Measurements from ENCODE around the gene LIM2. TPM values are rescaled to one million over a fixed set of nuclear protein-coding genes. Genes with fewer than 3 reads are reported as not detected.

LIM2 gene
- total RNA-seq, 1 experiment from 2014 or later = not detected

DNA sequence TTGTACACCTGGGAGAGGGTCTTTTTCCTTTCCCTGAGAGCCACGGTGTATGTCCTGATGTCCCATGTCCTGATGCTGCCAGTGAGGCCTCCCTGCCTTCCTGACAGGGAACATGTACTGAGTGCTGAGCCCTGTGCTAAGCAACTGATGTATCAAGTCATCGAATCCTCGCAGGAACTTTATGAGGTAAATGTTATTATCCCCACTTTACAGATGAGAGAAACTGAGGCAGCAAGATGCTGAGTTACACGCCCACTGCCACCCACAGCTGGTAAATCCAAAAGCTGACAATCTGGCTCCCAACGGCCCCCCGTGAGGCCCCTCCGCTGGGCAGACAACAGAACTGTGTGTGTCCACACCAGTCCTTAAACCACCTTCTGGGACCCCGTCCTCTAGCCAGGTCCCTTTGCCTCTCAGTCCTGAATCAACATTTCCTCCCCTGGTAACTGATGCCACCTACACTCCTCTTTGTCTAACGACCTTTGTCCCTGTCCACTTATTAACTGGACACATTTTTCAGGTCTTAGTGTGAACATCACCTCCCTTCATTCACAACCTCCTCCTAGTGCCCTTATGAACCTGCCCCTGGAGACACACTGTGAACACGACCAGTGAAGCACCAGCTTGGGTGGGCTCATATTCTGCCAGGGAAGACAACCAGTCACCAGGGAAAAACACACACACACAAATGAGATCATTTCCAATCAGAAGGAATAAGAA lies 40.4 kb downstream of the LIM2 start:
- no peak for DNase-seq (ENCODE audit: low read depth in 1 of 2, low spot score in 2 of 2)
- no peaks in the 10 kb centered on the region for H3K9me3 ChIP-seq (replicated peaks)
- peaks cover 16% of the 10 kb centered on the region for H3K36me3 ChIP-seq
- H3K27ac ChIP-seq = no peak overlapping the region
- H3K4me3 ChIP-seq = no peak overlapping the region
- no peaks in the 10 kb centered on the region for H3K27me3 ChIP-seq (replicated peaks)
- H3K4me1 ChIP-seq (replicated peaks) = peaks cover 9% of the 10 kb centered on the region

DNA sequence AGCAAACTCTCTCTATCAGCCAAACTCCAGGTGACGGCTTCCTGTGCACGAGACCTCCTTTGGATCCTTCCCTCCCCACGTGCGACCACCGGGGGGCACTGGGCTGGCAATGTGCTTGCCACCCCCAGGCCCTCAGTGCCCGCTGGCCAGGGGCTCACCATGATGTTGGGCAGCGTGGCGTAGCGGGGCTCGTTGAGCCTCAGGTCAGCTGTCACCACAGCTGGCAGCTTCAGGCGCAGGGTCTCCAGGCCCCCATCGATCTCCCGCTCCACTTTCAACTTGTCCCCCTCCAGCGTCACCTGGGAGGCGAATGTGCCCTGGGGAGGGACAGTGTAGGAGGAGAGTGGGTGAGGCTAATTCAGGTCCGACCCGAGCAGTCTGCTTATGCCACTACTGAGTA lies 41.0 kb downstream of the LIM2 start:
- no peak for DNase-seq (ENCODE audit: low read depth in 1 of 2, low spot score in 2 of 2)
- H3K27me3 ChIP-seq (replicated peaks) = no peaks in the 10 kb centered on the region
- no peaks in the 10 kb centered on the region for H3K9me3 ChIP-seq (replicated peaks)
- peaks cover 16% of the 10 kb centered on the region for H3K36me3 ChIP-seq
- H3K4me1 ChIP-seq (replicated peaks) = peaks cover 9% of the 10 kb centered on the region
- H3K27ac ChIP-seq = no peak overlapping the region
- H3K4me3 ChIP-seq = no peak overlapping the region

DNA sequence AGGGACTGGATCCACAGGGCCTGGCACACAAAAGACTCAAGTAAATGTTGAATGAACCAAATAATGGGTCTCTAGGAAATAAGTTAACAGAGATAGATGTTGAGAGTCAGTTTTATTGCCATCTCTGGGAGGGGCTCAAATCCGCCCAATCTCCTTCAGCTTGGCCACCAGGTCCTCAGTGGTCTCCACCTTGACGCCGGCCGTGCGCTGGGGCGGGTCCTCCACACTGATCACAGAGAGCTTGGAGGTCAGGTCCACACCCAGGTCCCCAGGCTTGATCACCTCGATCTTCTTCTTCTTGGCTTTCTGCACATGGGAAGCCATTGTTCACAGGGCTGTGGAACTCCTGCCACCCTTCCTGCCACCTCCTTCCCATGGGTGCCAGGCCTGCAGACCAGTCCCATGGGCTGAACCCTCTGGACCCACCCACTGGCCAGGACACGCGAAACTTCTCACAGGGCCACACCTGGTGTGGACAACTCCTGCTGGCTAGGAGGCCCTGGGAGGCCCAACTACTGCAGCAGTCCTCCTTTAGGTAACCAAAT lies 42.6 kb downstream of the LIM2 start:
- peaks cover 5% of the 10 kb centered on the region; the same call in 1 of the 2 replicates for H3K27me3 ChIP-seq (replicated peaks)
- H3K4me1 ChIP-seq (replicated peaks) = peaks cover 4% of the 10 kb centered on the region
- no peaks in the 10 kb centered on the region for H3K9me3 ChIP-seq (replicated peaks)
- H3K27ac ChIP-seq = no peak overlapping the region
- peaks cover 5% of the 10 kb centered on the region for H3K36me3 ChIP-seq
- no peak for DNase-seq (ENCODE audit: low read depth in 1 of 2, low spot score in 2 of 2)
- no peak overlapping the region for H3K4me3 ChIP-seq

DNA sequence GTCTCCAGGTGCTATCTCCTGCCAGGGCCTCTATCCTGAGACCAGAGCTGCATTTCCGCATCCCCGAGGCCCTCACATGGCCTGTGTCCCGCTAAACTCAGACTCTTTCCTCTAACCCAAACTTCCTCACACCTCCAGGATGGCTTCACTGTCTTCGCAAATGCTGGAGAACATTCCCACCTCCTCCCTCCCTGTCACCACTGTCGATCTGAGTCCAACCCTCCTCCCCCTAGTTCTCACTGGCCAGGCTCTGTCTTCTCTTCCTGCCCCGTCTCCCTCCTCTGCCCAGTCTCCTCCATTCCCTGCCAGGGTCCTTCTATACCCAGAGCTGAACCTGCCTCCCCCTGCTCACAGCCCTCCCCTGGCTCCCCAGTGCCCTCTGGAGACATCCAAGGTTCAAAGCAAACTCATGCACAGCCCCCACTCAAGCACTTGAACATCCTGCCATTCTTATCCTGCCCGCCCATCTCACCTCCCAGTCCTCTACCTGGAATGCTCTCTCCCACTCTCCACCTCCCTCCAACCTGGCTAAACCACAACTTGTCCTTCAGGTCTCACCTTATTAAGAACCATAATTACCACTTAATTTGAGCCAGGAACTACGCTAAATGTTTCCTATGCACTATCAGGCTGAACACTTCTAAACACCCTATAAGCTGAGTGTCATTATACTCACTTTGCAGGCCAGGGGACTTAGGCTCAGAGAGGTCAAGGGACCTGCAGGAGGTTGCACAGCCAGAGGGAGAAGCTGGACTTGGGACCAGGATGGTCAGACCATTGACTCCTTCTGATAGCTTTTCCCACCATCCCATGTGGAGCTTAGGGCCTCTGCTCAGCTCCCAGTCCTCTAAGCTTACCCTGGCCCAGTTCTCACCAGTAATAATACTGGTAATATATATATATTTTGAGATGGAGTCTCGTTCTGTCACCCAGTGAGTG lies 44.9 kb downstream of the LIM2 start:
- Histone ChIP-seq H3K36me3 (peaks cover 3% of the 10 kb centered on the region; the same call in 1 of the 2 replicates), H3K4me3 (no peak overlapping the region), H3K27ac (no peak overlapping the region), H3K4me1 (replicated peaks) (peaks cover 19% of the 10 kb centered on the region), H3K27me3 (replicated peaks) (peaks cover 8% of the 10 kb centered on the region; the same call in 1 of the 2 replicates), H3K9me3 (replicated peaks) (no peaks in the 10 kb centered on the region)
- DNase-seq (ENCODE audit: low read depth in 1 of 2, low spot score in 2 of 2) = no peak

DNA sequence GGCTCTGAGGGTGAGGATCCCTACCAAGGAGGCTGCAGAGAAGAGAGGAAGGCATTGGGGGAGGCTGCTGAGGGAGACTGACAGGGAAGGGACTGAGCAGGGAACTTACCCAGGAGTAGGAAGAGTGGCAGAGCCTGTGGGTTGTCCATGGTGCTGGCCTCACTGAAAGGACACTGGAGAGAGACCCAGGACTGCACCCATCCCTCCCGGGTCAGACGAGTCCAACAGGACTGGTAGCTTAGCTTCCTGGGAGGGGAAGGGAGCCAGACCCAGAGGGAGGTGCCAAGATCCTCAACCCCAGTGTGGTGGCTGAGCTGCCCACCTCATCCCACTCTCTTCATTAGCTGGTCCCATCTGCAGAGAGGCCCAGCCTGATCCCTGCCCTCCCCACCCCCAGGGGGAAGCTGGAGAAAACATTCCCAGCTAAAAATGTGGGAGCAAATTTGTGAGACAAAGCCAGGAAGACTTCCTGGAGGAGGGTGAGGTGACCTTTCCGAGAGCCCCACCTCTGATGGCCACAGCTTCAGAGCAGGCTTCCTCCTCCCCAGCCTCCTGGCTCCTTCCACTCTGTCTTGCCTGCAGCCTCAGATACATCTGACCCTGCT lies 45.7 kb downstream of the LIM2 start, which contains the start of gene VSIG10L:
Gene VSIG10L, minus strand, starts transcription at position 164 of the 605 bp plus-strand sequence. Its CDS starts 15 bp downstream, at position 149.
- H3K27me3 ChIP-seq (replicated peaks) = peaks cover 8% of the 10 kb centered on the region; the same call in 1 of the 2 replicates
- no peak within 1 kb of the TSS for H3K27ac ChIP-seq
- H3K4me1 ChIP-seq (replicated peaks) = peaks cover 19% of the 10 kb centered on the region
- no peaks in the 10 kb centered on the region for H3K9me3 ChIP-seq (replicated peaks)
- no peak within 1 kb of the TSS for H3K4me3 ChIP-seq
- 0 out of 2 replicates have a peak, but pooled peaks cover 3% of the 10 kb centered on the region for H3K36me3 ChIP-seq
- DNase-seq (ENCODE audit: low read depth in 1 of 2, low spot score in 2 of 2) = no peak

DNA sequence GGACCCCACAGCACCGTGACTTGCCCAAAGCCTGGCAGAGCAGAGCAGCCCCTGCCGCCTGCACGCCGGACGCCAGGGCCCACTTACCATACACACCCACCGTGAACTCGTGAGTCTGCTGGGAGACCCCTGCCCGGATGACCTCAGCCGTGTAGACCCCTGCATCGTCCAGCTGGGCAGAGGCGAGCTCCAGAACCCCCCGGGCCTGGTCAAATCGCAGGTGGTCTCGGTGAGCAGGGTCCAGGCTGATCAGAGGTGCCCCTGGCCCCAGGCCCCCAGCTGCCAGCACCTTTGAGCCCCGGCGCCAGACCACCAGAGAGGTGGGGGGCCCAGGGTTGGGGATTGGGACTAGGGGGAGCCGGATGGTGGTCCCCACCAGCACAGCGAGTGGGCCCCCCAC lies 46.7 kb downstream of the LIM2 start:
- Histone ChIP-seq H3K27ac (no peak overlapping the region), H3K27me3 (replicated peaks) (peaks cover 8% of the 10 kb centered on the region; the same call in 1 of the 2 replicates), H3K4me3 (no peak overlapping the region), H3K4me1 (replicated peaks) (peaks cover 19% of the 10 kb centered on the region), H3K9me3 (replicated peaks) (no peaks in the 10 kb centered on the region), H3K36me3 (0 out of 2 replicates have a peak, but pooled peaks cover 3% of the 10 kb centered on the region)
- DNase-seq (ENCODE audit: low read depth in 1 of 2, low spot score in 2 of 2) = no peak

DNA sequence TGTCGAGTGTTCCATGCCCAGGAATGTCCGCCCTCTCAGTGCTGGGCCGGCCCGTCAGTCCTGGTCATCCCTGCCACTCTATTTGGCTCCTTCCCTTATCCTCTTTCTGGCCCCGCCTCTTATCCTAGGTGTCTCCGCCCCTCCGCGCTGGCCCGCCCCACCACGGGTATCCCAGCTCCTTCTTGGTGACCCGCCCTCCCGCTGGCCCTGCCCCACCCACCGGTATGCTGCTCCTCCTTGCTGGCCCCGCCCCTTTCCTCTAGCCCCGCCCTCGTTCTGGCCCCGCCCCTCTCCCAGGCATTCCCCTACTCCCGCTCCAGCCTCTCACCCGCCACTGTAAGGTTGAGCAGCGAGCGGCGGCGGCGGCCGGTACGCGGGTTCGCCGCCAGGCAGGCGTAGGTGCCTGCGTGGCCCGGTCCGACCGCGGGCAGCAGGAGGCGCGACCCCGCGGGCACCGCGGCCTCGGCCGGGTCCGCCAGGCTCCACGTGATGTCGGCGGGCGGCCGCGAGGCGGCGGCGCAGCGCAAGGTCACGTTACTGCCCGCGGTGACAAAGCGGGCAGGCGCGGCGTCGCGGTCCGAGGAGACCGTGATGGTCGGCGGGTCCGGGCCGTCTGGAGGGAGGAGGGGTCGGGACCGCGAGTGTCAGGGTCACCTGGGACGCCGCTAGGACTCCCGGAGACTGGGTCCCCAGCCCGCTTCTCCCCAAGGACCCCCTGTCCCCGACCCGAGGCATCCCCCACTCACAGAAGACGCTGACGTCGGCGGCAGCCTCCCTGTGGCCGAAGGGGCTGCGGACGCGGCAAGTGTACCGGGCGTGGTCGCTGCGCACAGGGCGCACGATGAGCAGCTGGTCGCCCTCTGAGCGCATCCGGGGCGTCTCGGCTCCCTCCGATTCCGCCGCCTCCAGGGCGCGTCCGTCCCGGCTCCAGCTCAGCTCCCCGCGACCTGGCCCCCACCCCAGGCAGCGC lies 47.8 kb downstream of the LIM2 start:
- no peak overlapping the region for H3K27ac ChIP-seq
- peak overlapping the region; percentile 48 for H3K4me3 ChIP-seq
- no peaks in the 10 kb centered on the region for H3K9me3 ChIP-seq (replicated peaks)
- peak; percentile 84 to 99 for DNase-seq (ENCODE audit: low read depth in 1 of 2, low spot score in 2 of 2)
- H3K4me1 ChIP-seq (replicated peaks) = peaks cover 19% of the 10 kb centered on the region
- H3K27me3 ChIP-seq (replicated peaks) = peaks cover 8% of the 10 kb centered on the region; the same call in 1 of the 2 replicates
- H3K36me3 ChIP-seq = 0 out of 2 replicates have a peak, but pooled peaks cover 3% of the 10 kb centered on the region

DNA sequence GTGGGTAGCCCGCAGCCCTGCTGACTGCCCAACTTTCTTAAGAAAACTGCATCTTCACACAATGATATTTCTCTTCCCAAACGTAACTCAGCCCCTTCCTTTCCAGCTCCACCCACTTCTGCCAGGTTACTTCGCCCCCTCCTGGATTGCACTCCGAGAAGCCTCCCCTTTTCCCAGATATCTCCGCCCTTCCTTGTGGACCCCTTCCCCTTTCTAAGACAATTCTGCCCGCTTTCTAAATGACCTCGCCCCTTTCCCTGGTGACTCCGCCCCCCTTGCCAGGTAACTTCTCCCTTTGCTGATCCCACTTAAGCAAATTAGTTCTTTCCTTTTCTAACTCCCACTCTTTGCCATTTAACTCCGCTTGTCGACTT lies 48.5 kb downstream of the LIM2 start:
- DNase-seq (ENCODE audit: low read depth in 1 of 2, low spot score in 2 of 2) = peak in 1 of 2 experiments; percentile 61
- no peaks in the 10 kb centered on the region for H3K9me3 ChIP-seq (replicated peaks)

DNA sequence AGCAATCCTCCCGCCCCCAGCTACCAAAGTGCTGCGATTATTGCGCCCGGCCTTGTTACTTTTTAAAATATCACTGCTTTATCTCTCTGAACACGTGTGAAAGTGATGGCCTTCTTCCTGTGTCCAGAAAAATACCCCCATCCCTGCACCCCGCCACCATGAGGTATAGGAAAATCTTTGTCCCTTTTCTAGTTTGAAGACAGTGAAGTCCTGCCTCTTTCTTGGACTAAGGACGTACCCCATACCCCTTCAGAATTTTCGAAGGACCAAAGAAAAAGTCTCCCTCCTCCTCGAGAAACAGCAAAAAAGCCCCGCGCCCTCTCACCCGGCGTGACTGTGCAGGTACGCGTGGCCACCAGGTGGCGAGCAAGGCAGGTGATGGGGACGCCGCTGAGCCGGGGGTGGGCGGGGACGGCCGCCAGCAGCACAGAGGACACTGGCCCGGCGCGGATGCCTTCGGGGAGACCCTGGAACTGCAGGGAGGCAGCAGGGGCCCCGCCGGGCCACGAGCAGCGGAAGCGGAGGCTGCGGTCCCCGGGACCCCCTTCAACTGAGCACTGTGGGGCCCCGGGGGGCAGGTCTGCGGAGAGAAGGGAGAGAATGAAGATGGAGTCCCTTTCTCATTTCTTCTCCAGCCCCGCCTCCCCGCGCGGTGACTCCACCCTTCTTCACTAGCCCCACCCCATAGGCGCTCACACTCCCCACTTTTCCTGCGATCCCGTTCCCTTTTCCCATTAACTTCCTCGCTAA lies 49.0 kb downstream of the LIM2 start:
- peak; percentile 79 to 90 for DNase-seq (ENCODE audit: low read depth in 1 of 2, low spot score in 2 of 2)
- H3K4me1 ChIP-seq (replicated peaks) = peaks cover 19% of the 10 kb centered on the region
- no peaks in the 10 kb centered on the region for H3K9me3 ChIP-seq (replicated peaks)
- peaks cover 8% of the 10 kb centered on the region; the same call in 1 of the 2 replicates for H3K27me3 ChIP-seq (replicated peaks)
- H3K36me3 ChIP-seq = 0 out of 2 replicates have a peak, but pooled peaks cover 3% of the 10 kb centered on the region
- peak overlapping the region; percentile 48 for H3K4me3 ChIP-seq
- no peak overlapping the region for H3K27ac ChIP-seq

More for the DNA sequence above, 48.5 kb downstream of the LIM2 start:
- H3K36me3 ChIP-seq = 0 out of 2 replicates have a peak, but pooled peaks cover 3% of the 10 kb centered on the region
- no peak overlapping the region for H3K27ac ChIP-seq
- peaks cover 19% of the 10 kb centered on the region for H3K4me1 ChIP-seq (replicated peaks)
- peak overlapping the region; percentile 48 for H3K4me3 ChIP-seq
- H3K27me3 ChIP-seq (replicated peaks) = peaks cover 8% of the 10 kb centered on the region; the same call in 1 of the 2 replicates

DNA sequence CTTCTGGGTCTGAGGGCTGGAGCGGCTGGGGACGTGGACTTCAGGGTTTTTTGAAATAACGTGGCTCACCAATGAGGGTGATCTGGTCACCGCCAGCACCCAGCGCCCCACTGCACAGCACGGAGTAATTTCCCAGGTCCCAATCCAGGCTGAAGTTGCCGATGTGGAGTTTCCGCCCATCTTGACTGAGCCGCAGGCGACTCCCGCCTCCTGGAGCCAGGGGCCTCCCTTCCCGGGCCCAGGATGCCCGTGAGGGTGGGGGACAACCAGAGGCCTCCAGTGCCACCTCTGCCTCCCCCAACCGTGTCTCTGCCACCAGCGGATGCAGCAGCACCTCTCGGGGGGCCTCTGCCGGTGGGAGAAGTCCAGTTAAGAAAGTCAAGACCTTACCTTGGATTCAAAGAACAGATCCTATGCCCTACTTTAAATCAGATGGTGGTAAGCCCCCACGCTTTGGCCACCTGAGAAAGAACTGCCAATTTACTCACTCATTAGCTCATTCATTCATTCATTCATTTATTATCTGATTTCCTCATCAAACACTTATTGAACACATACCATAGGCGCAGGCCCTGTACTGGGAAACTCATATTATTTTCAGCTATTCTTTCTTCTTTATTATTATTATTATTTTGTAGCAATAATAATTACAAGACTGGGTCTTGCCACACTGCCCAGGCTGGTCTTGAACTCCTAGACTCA lies 49.8 kb downstream of the LIM2 start:
- H3K9me3 ChIP-seq (replicated peaks) = no peaks in the 10 kb centered on the region
- 0 out of 2 replicates have a peak, but pooled peaks cover 3% of the 10 kb centered on the region for H3K36me3 ChIP-seq
- H3K27me3 ChIP-seq (replicated peaks) = peaks cover 8% of the 10 kb centered on the region; the same call in 1 of the 2 replicates
- H3K4me1 ChIP-seq (replicated peaks) = peaks cover 19% of the 10 kb centered on the region
- no peak overlapping the region for H3K27ac ChIP-seq
- DNase-seq (ENCODE audit: low read depth in 1 of 2, low spot score in 2 of 2) = no peak
- H3K4me3 ChIP-seq = no peak overlapping the region

DNA sequence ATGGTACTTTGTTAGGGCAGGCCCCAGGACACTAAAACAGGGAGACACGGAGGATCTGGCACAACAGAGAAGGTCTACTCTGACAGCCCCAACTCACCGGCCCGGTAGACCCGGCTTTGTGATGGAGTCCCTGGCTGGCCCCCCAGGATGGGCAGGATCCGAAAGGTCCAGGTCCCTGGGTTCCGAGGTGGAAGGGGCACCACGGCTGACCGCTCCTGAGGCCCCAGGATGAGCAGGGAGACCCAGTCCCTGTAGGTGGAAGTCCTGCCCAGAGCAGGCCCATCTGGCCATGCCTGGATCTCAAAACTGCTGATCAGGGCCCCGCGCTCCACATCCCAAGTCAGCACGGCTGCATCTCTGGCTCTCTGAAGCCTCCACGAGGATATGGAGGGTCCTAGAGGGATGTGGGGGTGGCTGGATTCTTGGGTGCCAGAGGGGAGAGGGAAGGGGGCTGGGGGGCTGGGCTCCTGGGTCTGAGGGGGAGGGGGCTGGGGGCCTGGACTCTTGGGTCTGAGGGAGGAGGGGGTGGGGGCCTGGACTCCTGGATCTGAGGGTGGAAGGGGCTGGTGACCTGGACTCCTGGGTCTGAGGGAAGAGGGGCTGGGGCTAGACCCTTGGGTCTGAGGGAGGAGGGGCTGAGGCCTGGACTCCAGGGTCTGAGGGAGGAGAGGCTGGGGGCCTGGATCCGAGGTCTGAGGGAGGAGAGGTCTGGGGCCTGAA lies 50.5 kb downstream of the LIM2 start:
- 0 out of 2 replicates have a peak, but pooled peaks cover 3% of the 10 kb centered on the region for H3K36me3 ChIP-seq
- peaks cover 19% of the 10 kb centered on the region for H3K4me1 ChIP-seq (replicated peaks)
- peaks cover 8% of the 10 kb centered on the region; the same call in 1 of the 2 replicates for H3K27me3 ChIP-seq (replicated peaks)
- H3K9me3 ChIP-seq (replicated peaks) = no peaks in the 10 kb centered on the region
- H3K4me3 ChIP-seq = no peak overlapping the region
- DNase-seq (ENCODE audit: low read depth in 1 of 2, low spot score in 2 of 2) = no peak
- H3K27ac ChIP-seq = no peak overlapping the region

All from SJSA1 (cell line).